IPS-NIHi7 (cell line): ENCODE measurements around the gene IGSF22.

Experiments
- DNase-seq: peaks from one replicate; pipeline ENCODE4 v3.0.0; 2012; ENCODE audit warnings: mixed read lengths; ENCODE audit errors: extremely low spot score

IGSF22 gene

DNA sequence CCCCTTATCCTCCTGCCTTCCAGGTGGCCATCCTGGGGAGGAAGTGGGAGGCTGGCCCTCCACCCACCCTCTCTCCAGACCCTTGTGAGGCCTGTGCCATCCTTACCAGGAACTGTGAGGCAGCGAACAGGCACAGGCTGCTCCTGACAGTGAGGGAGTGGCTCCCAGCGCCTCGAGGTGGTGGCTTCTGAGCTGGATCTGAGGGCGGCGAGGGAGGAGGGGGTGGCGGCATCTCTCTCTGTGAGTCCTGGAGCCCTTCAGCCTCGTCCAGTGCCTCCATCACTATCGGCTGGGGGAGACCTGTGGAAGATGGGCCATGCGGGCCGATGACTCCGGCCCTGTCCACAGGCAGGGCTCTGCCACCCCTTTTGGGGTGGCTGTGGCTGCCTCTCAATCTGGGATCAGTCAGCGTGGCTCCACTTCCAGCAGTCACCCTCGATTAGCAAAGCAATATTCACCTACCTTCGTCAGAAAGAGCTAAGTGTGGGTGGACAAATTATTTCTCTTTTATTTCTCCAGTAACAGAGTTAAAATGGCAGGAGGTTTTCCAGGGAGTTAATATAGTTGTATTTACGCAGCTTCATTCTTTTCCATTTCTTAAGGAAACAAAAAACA, 18.0 kb upstream of the IGSF22 start:
- no peak for DNase-seq

DNA sequence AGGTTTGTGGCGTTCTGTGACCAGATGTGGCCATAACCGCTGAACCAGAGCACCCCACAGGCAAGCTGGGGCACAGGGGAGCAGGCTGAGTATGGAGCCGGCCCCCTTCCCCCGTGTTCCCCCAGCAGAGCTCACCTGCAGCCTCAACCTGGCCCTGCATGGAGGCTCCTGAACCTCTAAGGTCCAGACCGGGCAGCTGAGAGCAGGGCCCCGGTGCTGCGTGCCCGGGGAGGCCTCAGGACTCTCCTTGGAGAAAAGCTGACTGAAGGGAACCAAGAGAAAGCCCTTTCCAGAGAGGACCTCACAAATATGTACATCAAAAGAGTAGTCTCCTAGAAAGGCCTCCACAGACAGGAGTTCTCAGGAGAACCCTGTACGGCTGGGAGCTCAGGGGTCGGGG, 17.4 kb upstream of the IGSF22 start:
- DNase-seq: no peak

DNA sequence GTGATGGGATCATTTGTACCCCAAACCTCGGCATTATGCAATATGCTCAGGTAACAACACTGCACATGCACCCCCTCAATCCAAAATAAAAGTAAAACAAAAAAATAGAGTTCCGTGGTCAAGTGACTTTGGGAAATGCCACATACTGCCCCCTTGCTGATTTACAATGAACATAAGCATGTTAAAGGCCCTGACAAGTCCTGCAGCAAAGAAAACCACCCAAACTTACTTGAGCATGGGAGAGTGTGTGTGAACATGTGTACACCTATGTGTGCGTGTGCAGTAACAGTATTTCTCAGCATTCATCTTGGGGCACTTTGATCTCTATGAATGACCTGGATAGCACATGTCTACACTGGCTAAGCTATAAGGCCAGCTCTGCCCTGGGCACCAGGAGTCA, 15.8 kb upstream of the IGSF22 start:
- DNase-seq: no peak

- no peak for DNase-seq
Measured at GRCh38 chr11:18739685-18740084, 13.7 kb upstream of the IGSF22 start.

GRCh38 chr11:18737642-18738041, 11.7 kb upstream of the IGSF22 start:
- DNase-seq: no peak

DNA sequence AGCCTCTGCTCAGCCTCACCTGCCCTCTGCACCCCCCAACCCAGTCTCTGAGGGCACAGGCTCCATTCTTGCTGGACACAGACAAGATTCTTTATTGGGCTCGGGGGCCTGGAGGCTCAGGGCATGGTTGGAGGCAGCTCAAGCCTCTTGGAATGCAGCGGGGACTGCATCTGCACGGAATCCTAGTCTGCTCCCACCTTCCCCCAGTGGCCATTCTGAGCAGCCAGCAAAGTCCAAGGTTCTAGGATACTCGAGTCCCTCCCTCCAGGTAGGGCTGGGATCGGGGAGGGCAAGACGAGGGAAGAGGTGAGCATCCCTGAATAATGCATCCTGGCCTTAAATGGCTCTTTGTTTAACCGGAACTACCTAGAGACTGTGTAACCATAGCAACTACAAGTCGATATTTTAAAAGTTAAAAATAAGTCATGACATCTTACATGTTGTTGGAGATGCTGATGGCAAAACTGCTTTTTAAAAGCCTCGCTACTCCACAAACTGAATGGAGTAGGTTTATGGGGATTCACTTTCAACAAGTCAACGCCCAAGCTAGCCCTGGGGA, 10.7 kb upstream of the IGSF22 start:
- DNase-seq: peak; percentile 41

- no peak for DNase-seq
Measured at GRCh38 chr11:18733202-18733601, 7.2 kb upstream of the IGSF22 start.

DNA sequence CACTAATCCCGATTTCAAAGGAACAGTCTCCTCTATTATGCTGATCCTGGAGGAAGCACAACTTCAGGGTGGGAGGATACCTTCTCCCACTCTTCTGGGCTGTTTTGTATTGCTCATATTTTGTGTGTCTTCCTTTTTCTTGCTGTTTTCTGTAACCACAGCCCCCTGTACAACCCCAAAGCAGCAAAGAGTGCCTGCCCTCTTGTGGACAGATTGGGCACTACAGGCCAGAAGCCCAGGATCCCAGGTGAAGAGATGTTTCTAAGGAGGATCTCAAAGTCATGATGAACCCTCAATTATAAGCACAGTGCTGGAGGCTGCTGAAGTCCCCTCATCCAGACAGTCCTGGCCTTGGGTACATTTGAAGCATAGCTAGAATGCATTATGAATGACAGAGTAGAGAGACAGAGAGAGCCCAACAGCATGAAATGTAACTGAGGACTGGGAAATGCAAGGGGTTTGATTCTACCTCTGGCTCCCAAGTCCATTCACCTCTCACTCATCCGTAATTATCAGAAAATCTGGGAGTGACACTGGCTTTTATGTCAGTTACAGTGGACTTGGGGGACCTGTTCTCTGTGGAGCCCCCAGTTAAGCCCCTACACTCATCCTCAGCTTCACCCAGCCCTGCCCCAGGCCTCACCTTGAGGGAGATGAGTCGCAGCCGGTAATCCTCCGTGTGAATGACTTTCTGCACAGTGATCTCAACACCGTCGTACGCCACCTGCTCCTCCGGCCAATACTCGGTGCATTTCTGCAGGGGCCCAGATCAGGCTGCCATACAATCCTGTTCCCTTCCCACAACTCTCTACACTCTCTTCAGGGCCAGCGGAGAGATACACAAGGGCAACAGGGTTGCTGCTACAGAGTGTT, 6.2 kb upstream of the IGSF22 start:
- DNase-seq: peak; percentile 74

DNA sequence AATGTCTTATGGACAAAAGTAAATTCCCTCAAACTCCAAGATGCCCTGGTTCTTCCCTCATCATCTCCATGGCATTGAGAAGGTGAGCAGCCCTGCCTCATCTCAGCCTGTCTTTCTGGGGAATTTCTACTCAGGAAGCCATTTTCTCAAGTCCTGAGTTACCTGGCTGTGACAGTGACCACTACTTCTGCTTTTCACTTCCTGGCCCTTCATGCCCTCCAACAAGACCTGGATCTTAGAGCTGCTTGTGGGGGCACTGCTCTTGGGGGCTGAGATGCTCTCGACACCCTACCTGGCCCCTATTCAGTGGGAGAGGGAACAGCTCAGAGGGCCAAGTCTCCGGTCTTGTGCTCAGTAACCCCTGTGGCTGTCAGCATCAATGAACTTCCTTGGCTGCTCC, 5.5 kb upstream of the IGSF22 start:
- DNase-seq: no peak

DNA sequence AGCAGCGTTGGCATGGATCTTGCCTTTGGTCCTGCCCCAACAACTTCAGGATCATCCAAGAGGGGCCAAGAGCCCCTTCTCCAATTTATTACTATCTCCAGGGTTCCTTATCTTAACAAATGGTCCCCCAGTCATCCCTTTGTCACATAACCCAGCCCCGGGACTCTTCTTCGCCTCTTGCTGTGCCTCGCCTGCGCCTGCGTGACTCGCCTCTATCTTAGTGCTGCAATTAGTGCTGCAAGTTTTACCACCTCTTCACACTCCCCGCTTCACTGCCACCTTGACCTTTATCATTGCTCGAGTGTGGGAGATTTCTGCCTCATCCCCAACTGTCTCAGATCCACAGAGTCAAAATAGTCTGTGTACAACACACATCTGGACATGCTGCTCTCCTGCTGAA, 4.0 kb upstream of the IGSF22 start:
- DNase-seq: no peak

DNA sequence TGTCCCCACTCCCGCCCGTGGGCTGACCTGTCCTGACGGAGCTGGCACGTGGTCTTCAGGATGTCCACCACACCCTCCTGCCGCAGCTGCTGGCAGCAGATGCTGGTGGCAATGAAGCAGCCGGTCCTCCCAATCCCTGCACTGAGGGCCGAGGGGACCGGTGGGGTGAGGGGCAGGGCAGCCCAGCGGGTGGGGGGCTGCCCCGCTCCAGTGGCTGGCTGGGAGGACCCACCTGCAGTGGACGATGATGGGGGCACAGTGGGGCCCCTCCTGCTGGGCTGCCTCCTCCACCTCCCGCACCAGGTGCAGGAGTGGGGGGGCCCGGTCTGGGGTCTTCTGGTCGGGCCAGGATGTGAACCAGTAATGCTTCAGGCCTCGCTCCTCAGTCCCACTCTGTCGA, 3.4 kb upstream of the IGSF22 start:
- no peak for DNase-seq

GRCh38 chr11:18728658-18729057, 2.7 kb upstream of the IGSF22 start:
- DNase-seq: no peak

- DNase-seq: peak; percentile 85
Measured at GRCh38 chr11:18727479-18728236, 1.7 kb upstream of the IGSF22 start.

DNA sequence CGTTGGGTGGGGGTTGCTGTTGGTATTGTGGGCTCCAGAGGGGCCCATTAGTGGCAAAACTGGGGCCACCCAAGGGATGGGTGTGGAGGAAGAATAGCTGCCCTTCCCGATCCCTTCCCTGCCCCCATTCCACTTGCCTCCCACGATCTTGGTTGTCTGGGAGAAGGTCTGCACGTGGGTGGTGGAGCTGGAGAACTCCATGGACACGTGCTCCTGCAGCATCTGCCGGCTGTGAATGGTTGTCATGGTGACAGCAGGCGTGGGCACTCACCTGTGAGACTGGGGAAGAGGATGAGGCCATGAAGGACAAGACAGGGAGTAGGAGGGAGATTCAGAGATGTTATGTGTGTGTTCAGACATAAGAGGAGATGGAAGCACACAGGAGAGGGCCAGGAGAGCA, 2.0 kb downstream of the IGSF22 start:
- DNase-seq: no peak

- no peak for DNase-seq
Measured at GRCh38 chr11:18722293-18722637, 3.7 kb downstream of the IGSF22 start.

DNA sequence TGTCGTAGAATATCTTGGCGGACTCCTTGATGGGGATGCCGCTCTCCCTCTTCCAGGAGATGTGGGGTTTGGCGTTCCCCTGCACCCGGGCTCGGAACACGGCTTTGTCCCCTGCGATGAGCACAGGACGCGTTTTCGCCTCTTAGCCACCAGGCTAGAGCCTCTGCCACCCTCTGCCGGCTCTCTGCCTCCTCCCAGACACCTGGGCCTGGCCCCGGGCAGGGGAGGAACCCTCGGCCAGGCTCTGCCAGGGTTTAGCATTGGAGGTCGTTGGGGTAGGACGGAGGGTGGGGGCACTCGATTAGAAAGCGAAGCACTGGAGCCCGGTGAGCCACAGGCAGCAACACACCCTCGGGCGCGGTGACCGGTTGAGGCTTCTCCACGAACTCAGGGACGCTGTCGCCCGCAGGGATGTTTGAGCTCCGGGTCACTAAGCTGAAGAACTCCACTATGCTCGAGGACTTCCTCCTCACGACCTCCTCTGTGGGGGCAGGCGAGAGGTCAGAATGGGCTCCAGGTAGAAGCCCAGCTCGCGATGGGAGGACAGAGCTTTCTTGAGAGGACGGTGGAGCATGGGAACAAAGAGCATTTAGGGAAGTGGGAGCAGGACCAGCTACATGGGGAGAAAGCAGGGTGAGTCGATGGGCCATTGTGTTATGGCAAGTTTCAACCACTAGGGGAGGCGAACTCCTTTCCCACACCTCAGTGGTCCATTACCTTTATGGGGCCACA, 4.3 kb downstream of the IGSF22 start:
- peak; percentile 82 for DNase-seq

DNA sequence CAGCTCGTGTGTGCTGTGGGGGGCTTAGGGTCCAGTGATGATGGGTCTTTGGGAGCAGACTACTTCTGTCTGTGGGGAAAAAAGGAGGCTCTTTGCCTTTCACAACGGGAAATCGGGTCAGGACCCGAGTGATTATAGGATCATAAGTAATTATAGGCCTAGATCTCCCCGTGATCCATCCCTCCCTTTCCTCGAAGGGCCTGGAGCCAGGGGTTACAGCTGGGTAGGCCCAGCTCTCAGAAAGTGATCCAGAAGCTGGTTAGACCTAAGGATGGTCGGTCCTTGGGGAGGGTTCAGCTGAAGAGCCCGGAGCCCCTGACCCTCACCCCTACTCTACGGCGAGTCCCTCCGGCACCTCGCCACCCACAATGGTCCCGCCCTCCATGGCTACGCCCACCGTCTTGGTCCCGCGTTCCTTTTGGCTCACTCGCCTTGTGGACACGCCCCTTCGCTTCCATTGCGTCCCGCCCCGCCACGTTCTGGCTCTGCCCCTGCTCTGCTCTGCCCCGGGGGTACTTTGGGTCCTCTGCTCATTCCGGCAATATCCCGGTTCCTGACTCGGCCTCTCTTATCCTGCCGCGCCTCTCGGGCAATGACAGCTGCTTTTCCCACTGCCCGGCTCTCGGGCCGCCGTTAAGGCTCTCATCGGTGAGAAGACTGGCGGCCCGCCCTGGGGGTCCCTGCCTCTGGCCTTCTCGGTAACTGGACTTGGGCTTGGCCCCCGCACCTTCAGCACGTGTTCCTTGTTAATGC, 5.0 kb downstream of the IGSF22 start:
- peak; percentile 91 for DNase-seq

DNA sequence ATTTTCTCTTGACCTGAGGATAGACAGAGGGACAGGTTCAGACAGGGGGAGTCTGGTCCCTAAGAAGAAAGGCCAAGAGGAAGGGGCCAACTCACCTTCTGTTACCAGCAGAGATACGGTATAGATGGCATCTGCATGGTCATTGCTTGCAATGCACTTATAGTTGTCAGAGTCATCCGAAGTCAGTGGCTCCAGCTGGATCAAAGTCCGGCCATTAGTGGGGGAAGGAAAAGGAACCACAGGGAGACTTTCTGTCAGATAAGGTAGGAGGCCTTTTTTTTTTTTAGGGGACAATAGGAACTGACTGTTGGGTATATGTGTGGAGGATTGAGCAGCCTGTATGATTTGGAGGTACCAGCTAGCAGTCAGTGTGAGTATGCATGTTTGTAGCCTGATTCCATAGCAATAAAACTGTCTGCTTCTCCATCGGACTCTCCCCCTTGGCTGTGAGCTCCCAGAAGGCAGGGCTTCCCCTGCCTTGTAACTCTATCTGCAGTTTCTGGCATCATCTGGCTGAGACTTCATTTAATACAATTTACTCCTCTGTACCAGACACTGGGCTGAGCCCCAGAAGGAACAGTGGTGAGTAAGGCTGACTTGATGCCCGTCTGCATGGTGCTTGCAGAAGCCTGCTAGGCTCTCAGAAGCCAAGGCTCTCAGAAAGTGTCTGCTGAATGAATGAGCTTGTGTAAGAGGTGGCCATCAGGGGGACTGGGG, 5.7 kb downstream of the IGSF22 start:
- DNase-seq: no peak

DNA sequence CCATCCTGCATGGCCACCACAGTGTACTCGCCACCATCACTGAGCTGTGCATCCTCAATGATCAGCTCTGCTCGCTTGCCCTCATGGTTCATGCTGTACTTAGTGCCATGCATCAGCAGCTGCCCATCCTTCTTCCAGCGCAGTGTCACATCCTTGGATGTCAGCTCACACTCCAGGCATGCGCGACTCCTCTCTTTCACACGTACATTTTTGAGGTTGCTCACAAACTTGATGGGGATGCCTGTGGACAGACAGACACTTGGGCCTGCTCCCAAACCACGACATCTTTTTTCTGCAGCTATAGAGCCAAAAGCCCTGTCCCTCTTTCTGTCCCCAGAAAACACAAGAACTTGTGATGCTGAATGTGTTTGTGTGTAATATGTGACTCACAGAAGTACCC, 10.5 kb downstream of the IGSF22 start:
- DNase-seq: no peak

DNA sequence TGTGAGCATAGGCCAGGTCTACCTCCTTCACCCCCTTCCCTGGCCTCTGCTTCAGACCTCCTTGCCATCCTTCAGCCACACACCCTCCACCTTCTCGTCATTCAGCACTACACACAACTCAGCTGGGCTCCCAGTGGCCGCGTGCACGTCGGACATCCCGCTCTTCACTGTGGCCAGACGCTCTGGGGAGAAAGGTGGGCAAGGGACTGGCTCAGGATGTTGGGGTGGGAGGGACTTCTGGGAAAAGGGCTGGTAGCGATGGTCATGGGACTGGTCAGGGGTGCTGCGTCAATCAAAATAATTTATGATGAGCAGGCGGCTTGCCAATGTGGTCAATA, 11.6 kb downstream of the IGSF22 start:
- no peak for DNase-seq
